Fibroblast of lung (primary cell): ENCODE measurements around the gene LDLRAD4.

Experiments
- EZH2 ChIP-seq: IDR thresholded peaks from 2 replicates; pipeline ENCODE4 v1.5.1; 2012; ENCODE audit warnings: low read length, control low read depth, mild to moderate bottlenecking; ENCODE audit errors: missing control alignments
- TF ChIP-seq, protein P1 (sequence below), 2 donors: IDR thresholded peaks in 1 of 2; conservative IDR thresholded peaks in 1 of 2; 1 replicate in 1 of 2; 2 replicates in 1 of 2; pipeline ENCODE4 v1.5.1; 2011 to 2012; ENCODE audit warnings: low read length in 2 of 2, control low read depth in 1 of 2, inconsistent platforms in 1 of 2, low read depth in 1 of 2, mild to moderate bottlenecking in 1 of 2

DNA sequence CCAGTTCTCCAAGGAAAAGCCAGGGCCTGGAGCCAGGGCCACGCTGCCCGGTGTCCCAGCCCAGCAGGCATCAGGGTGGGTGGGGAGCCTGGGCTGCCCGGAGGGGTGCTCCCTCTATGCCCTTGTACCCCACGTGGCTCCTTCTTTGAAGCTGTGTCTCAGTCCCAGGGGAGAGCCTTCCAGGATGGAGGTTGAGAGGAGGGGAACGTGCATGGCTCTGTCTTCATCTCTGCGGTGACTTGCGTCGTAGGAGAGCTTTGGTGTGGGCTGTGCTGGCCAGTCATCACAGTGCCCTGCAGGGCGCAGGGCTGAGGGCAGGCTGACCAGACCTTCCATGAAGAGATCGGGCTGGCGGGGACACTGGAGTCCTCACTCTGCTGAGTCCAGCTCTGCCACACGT is 197.2 kb downstream of the LDLRAD4 start:
- TF ChIP-seq EZH2, result no peak
- TF ChIP-seq, protein P1, sequence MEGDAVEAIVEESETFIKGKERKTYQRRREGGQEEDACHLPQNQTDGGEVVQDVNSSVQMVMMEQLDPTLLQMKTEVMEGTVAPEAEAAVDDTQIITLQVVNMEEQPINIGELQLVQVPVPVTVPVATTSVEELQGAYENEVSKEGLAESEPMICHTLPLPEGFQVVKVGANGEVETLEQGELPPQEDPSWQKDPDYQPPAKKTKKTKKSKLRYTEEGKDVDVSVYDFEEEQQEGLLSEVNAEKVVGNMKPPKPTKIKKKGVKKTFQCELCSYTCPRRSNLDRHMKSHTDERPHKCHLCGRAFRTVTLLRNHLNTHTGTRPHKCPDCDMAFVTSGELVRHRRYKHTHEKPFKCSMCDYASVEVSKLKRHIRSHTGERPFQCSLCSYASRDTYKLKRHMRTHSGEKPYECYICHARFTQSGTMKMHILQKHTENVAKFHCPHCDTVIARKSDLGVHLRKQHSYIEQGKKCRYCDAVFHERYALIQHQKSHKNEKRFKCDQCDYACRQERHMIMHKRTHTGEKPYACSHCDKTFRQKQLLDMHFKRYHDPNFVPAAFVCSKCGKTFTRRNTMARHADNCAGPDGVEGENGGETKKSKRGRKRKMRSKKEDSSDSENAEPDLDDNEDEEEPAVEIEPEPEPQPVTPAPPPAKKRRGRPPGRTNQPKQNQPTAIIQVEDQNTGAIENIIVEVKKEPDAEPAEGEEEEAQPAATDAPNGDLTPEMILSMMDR (conservative IDR thresholded peaks at IDR 0.05 in 1 of 2, IDR thresholded peaks at IDR 0.05 in 1 of 2; ENCODE audit: low read depth in 1 of 2, low read length in 2 of 2), result no peak
